GM12878 (cell line): ENCODE results near the gene SCLT1. TPM values are rescaled to one million over a fixed set of nuclear protein-coding genes. Genes with fewer than 3 reads are reported as not detected.

ENCODE experiments used
- ATAC-seq: fragments of 200-7000 bp; cut with Tn5 transposase; 3 replicates; pipeline ENCODE4 v1.9.1; 2020; ENCODE audit warnings: mild to moderate bottlenecking, moderate library complexity
- BruUV-seq: library from RNA; stranded (reverse); fragments of 400-500 nt; replicated peaks from 2 replicates; lab custom pipeline; 2021; lab: Mats Ljungman, UMichigan
- CTCF ChIA-PET: fragments of 300-600 bp; sonication (Branson Sonifier 250); formaldehyde crosslinking; extraction: SDS; loops from one replicate; lab custom pipeline; 2021; ENCODE audit warnings: inconsistent platforms; lab: Yijun Ruan, JAX
- POLR2A ChIA-PET: fragments of 350-600 bp; formaldehyde crosslinking; extraction: SDS; loops from one replicate; lab custom pipeline; 2021; ENCODE audit warnings: inconsistent platforms; lab: Charles Lee
- RAD21 ChIA-PET: fragments of 300-600 bp; sonication (Branson Sonifier 250); formaldehyde crosslinking; loops from one replicate; lab custom pipeline; 2023; ENCODE audit warnings: antibody characterized with exemption; ENCODE audit not compliant: unreplicated experiment; lab: Charles Lee
- SMC1A ChIA-PET: fragments of 300-600 bp; sonication (Branson Sonifier 250); formaldehyde crosslinking; loops from one replicate; lab custom pipeline; 2023; ENCODE audit not compliant: unreplicated experiment, uncharacterized antibody; lab: Charles Lee
- DNase-seq: peaks from one replicate; pipeline ENCODE4 v3.0.0-alpha.2; 2011; ENCODE audit warnings: low read depth, low spot score
- FAIRE-seq: peaks from 3 replicates; lab custom pipeline; 2011; peaks lifted over from hg19 to GRCh38; lab: Jason Lieb, UNC
- H2AFZ ChIP-seq: 2 replicates; pipeline ENCODE4 v1.6.0; 2011; ENCODE audit warnings: low read depth, low read length, control low read depth; ENCODE audit not compliant: control insufficient read depth
- H3K27ac ChIP-seq: 2 replicates; pipeline ENCODE4 v1.5.1; 2011; ENCODE audit warnings: control low read depth; ENCODE audit not compliant: control insufficient read depth, insufficient read depth
- H3K27me3 ChIP-seq, 2 experiments: replicated peaks in 1 of 2; 2 replicates each; pipeline versions ENCODE4 v1.6.0 to v1.6.1; 2011; ENCODE audit warnings: low read length in 1 of 2; ENCODE audit not compliant: control insufficient read depth in 2 of 2, insufficient read depth in 2 of 2
- H3K36me3 ChIP-seq, 2 experiments: 2 replicates each; pipeline ENCODE4 v1.5.1; 2011; ENCODE audit warnings: low read length in 1 of 2; ENCODE audit not compliant: control insufficient read depth in 2 of 2, insufficient read depth in 2 of 2
- H3K4me1 ChIP-seq: 2 replicates; pipeline ENCODE4 v1.6.1; 2011; ENCODE audit warnings: mild to moderate bottlenecking, low read length, moderate library complexity, mixed read lengths; ENCODE audit not compliant: control insufficient read depth, insufficient read depth
- H3K4me2 ChIP-seq: 2 replicates; pipeline ENCODE4 v1.6.0; 2011; ENCODE audit warnings: control low read depth; ENCODE audit not compliant: control insufficient read depth, insufficient read depth
- H3K4me3 ChIP-seq: fragments of 200-600 bp; sonication (generic); 2 replicates; pipeline ENCODE4 v1.5.1; 2016
- H3K79me2 ChIP-seq: 2 replicates; pipeline ENCODE4 v1.6.0; 2011; ENCODE audit warnings: low read length; ENCODE audit not compliant: control insufficient read depth, insufficient read depth
- H3K9ac ChIP-seq: 2 replicates; pipeline ENCODE4 v1.8.0; 2011; ENCODE audit warnings: low read length, control low read depth, mixed read lengths; ENCODE audit not compliant: control insufficient read depth, insufficient read depth
- H3K9me3 ChIP-seq: replicated peaks from 3 replicates; pipeline ENCODE4 v1.5.1; 2011; ENCODE audit warnings: mild to moderate bottlenecking, low read length; ENCODE audit not compliant: control insufficient read depth, insufficient read depth
- H4K20me1 ChIP-seq: 2 replicates; pipeline ENCODE4 v1.6.0; 2011; ENCODE audit not compliant: control insufficient read depth, insufficient read depth
- BMI1 ChIP-seq: fragments of 450-650 bp; IDR thresholded peaks from 2 replicates; pipeline ENCODE4 v1.6.1; 2016; ENCODE audit warnings: mild to moderate bottlenecking, moderate library complexity, borderline replicate concordance
- DPF2 ChIP-seq: fragments of 450-650 bp; IDR thresholded peaks from 2 replicates; pipeline ENCODE4 v1.6.1; 2017; ENCODE audit warnings: mild to moderate bottlenecking
- ZNF687 ChIP-seq: fragments of 450-650 bp; IDR thresholded peaks from 2 replicates; pipeline ENCODE4 v1.6.1; 2017; ENCODE audit warnings: mild to moderate bottlenecking, moderate library complexity
- WGBS: methylation state at CpG from one replicate; pipeline ENCODE4 v1.1.6; 2016; ENCODE audit warnings: low lambda C conversion rate; ENCODE audit not compliant: insufficient replicate concordance, insufficient coverage; ENCODE audit errors: missing lambda C conversion rate; 5-methylcytosine and 5-hydroxymethylcytosine counted together
- in situ Hi-C: fragments of 300-500 bp; cut with MboI; formaldehyde crosslinking; loops from 9 replicates; pipeline ENCODE4 v1.14.3; 2018; ENCODE audit warnings: mixed read lengths
- intact Hi-C: fragments of 100-400 bp; cut with micrococcal nuclease; formaldehyde crosslinking; loops from one replicate; pipeline ENCODE4 v1.14.2; 2022; ENCODE audit not compliant: unreplicated experiment
- polyA plus RNA-seq, 11 experiments: library from polyadenylated mRNA; depleted of rRNA in 4 of 11; unstranded in 6 of 11; stranded (reverse) in 5 of 11; fragments of >200 nt; fragmentation: Nextera tagmentation in 4 of 11; fragmentation: Illumina TruSeq in 1 of 11; extraction: Ambion mirVana in 4 of 11; extraction: Trizol in 1 of 11; gene quantifications; 1 replicate in 1 of 11; 2 replicates in 10 of 11; pipeline versions ENCODE4 v1.2.1 to v1.2.3, GENCODE V29; 2011 to 2016; ENCODE audit warnings: inconsistent platforms in 2 of 11, missing spikeins in 2 of 11, low read depth in 1 of 11
- total RNA-seq, 4 experiments: library from RNA; depleted of rRNA in 3 of 4; stranded (reverse); fragments of >200 nt in 3 of 4; fragmentation: Illumina TruSeq in 1 of 4; extraction: Trizol in 1 of 4; gene quantifications; 2 replicates each; pipeline versions ENCODE4 v1.2.1 to v1.2.3, GENCODE V29; 2013 to 2021
- TF ChIP-seq, protein P1 (sequence below): fragments of 450-650 bp; IDR thresholded peaks from 2 replicates; pipeline ENCODE4 v1.6.1; 2016; ENCODE audit warnings: mild to moderate bottlenecking, moderate library complexity, borderline replicate concordance

SCLT1 gene
- total and polyA plus RNA-seq, 10 of the 15 experiments (the other 5 are each of a cell fraction or from before 2014, with no cell fraction given) = 7.8 to 31.4 (median 19.6) TPM

- in situ Hi-C loops (no loop called here), intact Hi-C loops (no loop called here)
- Histone ChIP-seq H3K4me2 (no peak overlapping the region), H3K9me3 (peaks cover 34% of the 10 kb centered on the region), H2AFZ (no peak overlapping the region), H3K79me2 (peaks cover 41% of the 10 kb centered on the region), H3K36me3 (peaks cover 16 to 21% of the 10 kb centered on the region in 2 experiments), H4K20me1 (no peaks in the 10 kb centered on the region), H3K4me1 (no peaks in the 10 kb centered on the region), H3K4me3 (no peak overlapping the region)
- no peak for DNase-seq
- BruUV-seq = no TSS peak
- ChIA-PET CTCF (no interaction called here), SMC1A (no interaction called here), POLR2A (interaction anchor here (1.9 kb wide), 1 partner anchor 11 kb away, joined by 8 read pairs; the partner anchor contains the start of gene SCLT1), RAD21 (no interaction called here)
- 70% methylated on average over 5 of the region's 5 CpGs for WGBS
- TF ChIP-seq DPF2 (no peak), BMI1 (no peak), ZNF687 (no peak)
- TF ChIP-seq, protein P1, sequence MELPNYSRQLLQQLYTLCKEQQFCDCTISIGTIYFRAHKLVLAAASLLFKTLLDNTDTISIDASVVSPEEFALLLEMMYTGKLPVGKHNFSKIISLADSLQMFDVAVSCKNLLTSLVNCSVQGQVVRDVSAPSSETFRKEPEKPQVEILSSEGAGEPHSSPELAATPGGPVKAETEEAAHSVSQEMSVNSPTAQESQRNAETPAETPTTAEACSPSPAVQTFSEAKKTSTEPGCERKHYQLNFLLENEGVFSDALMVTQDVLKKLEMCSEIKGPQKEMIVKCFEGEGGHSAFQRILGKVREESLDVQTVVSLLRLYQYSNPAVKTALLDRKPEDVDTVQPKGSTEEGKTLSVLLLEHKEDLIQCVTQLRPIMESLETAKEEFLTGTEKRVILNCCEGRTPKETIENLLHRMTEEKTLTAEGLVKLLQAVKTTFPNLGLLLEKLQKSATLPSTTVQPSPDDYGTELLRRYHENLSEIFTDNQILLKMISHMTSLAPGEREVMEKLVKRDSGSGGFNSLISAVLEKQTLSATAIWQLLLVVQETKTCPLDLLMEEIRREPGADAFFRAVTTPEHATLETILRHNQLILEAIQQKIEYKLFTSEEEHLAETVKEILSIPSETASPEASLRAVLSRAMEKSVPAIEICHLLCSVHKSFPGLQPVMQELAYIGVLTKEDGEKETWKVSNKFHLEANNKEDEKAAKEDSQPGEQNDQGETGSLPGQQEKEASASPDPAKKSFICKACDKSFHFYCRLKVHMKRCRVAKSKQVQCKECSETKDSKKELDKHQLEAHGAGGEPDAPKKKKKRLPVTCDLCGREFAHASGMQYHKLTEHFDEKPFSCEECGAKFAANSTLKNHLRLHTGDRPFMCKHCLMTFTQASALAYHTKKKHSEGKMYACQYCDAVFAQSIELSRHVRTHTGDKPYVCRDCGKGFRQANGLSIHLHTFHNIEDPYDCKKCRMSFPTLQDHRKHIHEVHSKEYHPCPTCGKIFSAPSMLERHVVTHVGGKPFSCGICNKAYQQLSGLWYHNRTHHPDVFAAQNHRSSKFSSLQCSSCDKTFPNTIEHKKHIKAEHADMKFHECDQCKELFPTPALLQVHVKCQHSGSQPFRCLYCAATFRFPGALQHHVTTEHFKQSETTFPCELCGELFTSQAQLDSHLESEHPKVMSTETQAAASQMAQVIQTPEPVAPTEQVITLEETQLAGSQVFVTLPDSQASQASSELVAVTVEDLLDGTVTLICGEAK = no peak
- TF ChIP-seq, all 136 proteins: peak for 0
- FAIRE-seq = no peak
- no peak overlapping the region for H3K9ac ChIP-seq
- H3K27ac ChIP-seq = no peak overlapping the region
- H3K27me3 ChIP-seq = no peaks in the 10 kb centered on the region
- ATAC-seq = no peak
Measured at GRCh38 chr4:129082302-129082701, 11.0 kb downstream of the SCLT1 start.
